CD14-positive monocyte (primary cell): ENCODE results near the gene PLXNA2. TPM values are rescaled to one million over a fixed set of nuclear protein-coding genes. Genes with fewer than 3 reads are reported as not detected.
A peak's percentile ranks its signal among the peaks of the same experiment; 100 is the strongest.

Experiments
- DNase-seq, 3 donors: peaks; one replicate each; pipeline ENCODE4 v3.0.0-alpha.2; 2011 to 2022
- H2AFZ ChIP-seq: 2 replicates; pipeline ENCODE4 v1.6.0; 2012; ENCODE audit warnings: mild to moderate bottlenecking, low read depth, low read length, inconsistent platforms; ENCODE audit not compliant: insufficient read depth, poor library complexity, severe bottlenecking
- H3K27ac ChIP-seq, 2 donors: 1 replicate in 1 of 2; 2 replicates in 1 of 2; pipeline ENCODE4 v1.5.1; 2012 to 2013; ENCODE audit warnings: low read length in 2 of 2, control low read depth in 1 of 2, inconsistent platforms in 1 of 2, low read depth in 1 of 2, mild to moderate bottlenecking in 1 of 2
- H3K27me3 ChIP-seq, 2 donors: one replicate each; pipeline versions ENCODE4 v1.6.0 to v1.6.1; 2011 to 2013; ENCODE audit warnings: low read length in 2 of 2; ENCODE audit not compliant: control insufficient read depth in 2 of 2, insufficient read depth in 2 of 2
- H3K36me3 ChIP-seq, 2 donors: replicated peaks in 1 of 2; 1 replicate in 1 of 2; 2 replicates in 1 of 2; pipeline versions ENCODE4 v1.5.1 to v1.6.1; 2012 to 2013; ENCODE audit warnings: low read length in 2 of 2, control low read depth in 1 of 2, inconsistent platforms in 1 of 2, mild to moderate bottlenecking in 1 of 2; ENCODE audit not compliant: insufficient read depth in 2 of 2, control insufficient read depth in 1 of 2
- H3K4me1 ChIP-seq, 2 donors: 1 replicate in 1 of 2; 2 replicates in 1 of 2; pipeline versions ENCODE4 v1.5.1 to v1.6.1; 2012 to 2013; ENCODE audit warnings: low read length in 2 of 2, control low read depth in 1 of 2, inconsistent platforms in 1 of 2, mild to moderate bottlenecking in 1 of 2, moderate library complexity in 1 of 2; ENCODE audit not compliant: insufficient read depth in 2 of 2, control insufficient read depth in 1 of 2
- H3K4me2 ChIP-seq: replicated peaks from 2 replicates; pipeline ENCODE3; 2012; ENCODE audit warnings: low read length, moderate library complexity, mild to moderate bottlenecking; ENCODE audit not compliant: poor library complexity, severe bottlenecking; ENCODE audit errors: extremely low read depth
- H3K4me3 ChIP-seq, 3 experiments: fragments of 200-600 bp in 1 of 3; sonication (generic) in 1 of 3; replicated peaks in 1 of 3; 1 replicate in 2 of 3; 2 replicates in 1 of 3; pipeline ENCODE4 v1.5.1; 2011 to 2013; ENCODE audit warnings: low read length in 3 of 3, mild to moderate bottlenecking in 3 of 3, control low read depth in 2 of 3, low read depth in 2 of 3, inconsistent platforms in 1 of 3, moderate library complexity in 1 of 3
- H3K79me2 ChIP-seq: 2 replicates; pipeline ENCODE4 v1.6.0; 2012; ENCODE audit warnings: mild to moderate bottlenecking, control low read depth, inconsistent platforms, low read length, moderate library complexity; ENCODE audit not compliant: insufficient read depth
- H3K9ac ChIP-seq: 2 replicates; pipeline ENCODE4 v1.6.0; 2017; ENCODE audit warnings: low read length, mild to moderate bottlenecking; ENCODE audit not compliant: insufficient read depth, poor library complexity, severe bottlenecking
- H3K9me3 ChIP-seq, 2 donors: replicated peaks in 1 of 2; 1 replicate in 1 of 2; 2 replicates in 1 of 2; pipeline versions ENCODE4 v1.5.1 to v1.6.1; 2012 to 2013; ENCODE audit warnings: low read length in 2 of 2, control low read depth in 1 of 2; ENCODE audit not compliant: control insufficient read depth in 1 of 2, insufficient read depth in 1 of 2
- H4K20me1 ChIP-seq: 2 replicates; pipeline ENCODE4 v1.6.0; 2012; ENCODE audit warnings: mild to moderate bottlenecking, low read length, control low read depth, moderate library complexity; ENCODE audit not compliant: insufficient read depth
- H3K27ac Mint-ChIP-seq, 7 donors: one replicate each; pipeline ENCODE4 v1.8.0; 2020; ENCODE audit warnings: mild to moderate bottlenecking in 7 of 7, mixed read lengths in 7 of 7, moderate library complexity in 6 of 7, inconsistent platforms in 2 of 7
- H3K27me3 Mint-ChIP-seq, 3 donors: one replicate each; pipeline ENCODE4 v1.8.0; 2021 to 2022; ENCODE audit warnings: low read depth in 3 of 3, mild to moderate bottlenecking in 3 of 3, mixed read lengths in 3 of 3, moderate library complexity in 3 of 3, inconsistent platforms in 1 of 3
- H3K36me3 Mint-ChIP-seq, 2 donors: one replicate each; pipeline ENCODE4 v1.8.0; 2020; ENCODE audit warnings: mixed read lengths in 2 of 2, inconsistent platforms in 1 of 2, mild to moderate bottlenecking in 1 of 2
- H3K4me1 Mint-ChIP-seq: one replicate; pipeline ENCODE4 v1.8.0; 2020; ENCODE audit warnings: mild to moderate bottlenecking, mixed read lengths
- H3K4me3 Mint-ChIP-seq, 2 donors: one replicate each; pipeline ENCODE4 v1.8.0; 2020; ENCODE audit warnings: mild to moderate bottlenecking in 2 of 2, mixed read lengths in 2 of 2, moderate library complexity in 1 of 2
- H3K9me3 Mint-ChIP-seq, 7 donors: one replicate each; pipeline ENCODE4 v1.8.0; 2020 to 2022; ENCODE audit warnings: mixed read lengths in 7 of 7, mild to moderate bottlenecking in 6 of 7, moderate library complexity in 6 of 7, inconsistent platforms in 2 of 7
- WGBS: methylation state at CpG from one replicate; pipeline ENCODE4 v1.1.5; 2013; ENCODE audit warnings: missing lambda C conversion rate; ENCODE audit not compliant: insufficient coverage; 5-methylcytosine and 5-hydroxymethylcytosine counted together
- intact Hi-C, 2 donors: fragments of 100-400 bp; cut with micrococcal nuclease; formaldehyde crosslinking; loops; one replicate each; pipeline versions ENCODE4 v1.15.0 to v1.15.1; 2023
- polyA plus RNA-seq, 3 donors: library from polyadenylated mRNA; depleted of rRNA in 1 of 3; unstranded in 2 of 3; stranded (reverse) in 1 of 3; fragments of 300-500 nt in 2 of 3; fragments of >200 nt in 1 of 3; fragmentation: Illumina TruSeq in 2 of 3; gene quantifications; 1 replicate in 2 of 3; 2 replicates in 1 of 3; pipeline ENCODE4 v1.2.3, GENCODE V29; 2012 to 2021
- TF ChIP-seq, protein P1 (sequence below): fragments of 200-600 bp; IDR thresholded peaks from one replicate; pipeline ENCODE4 v1.8.0; 2022; ENCODE audit warnings: antibody characterized with exemption, mild to moderate bottlenecking

The PLXNA2 gene
- polyA plus RNA-seq, 3 donors: 0.75 to 2.1 (median 1.1) TPM

- no peak overlapping the region for H3K9ac ChIP-seq
- no peaks in the 10 kb centered on the region for H3K36me3 ChIP-seq
- no peaks in the 10 kb centered on the region for H3K9me3 ChIP-seq
- no peaks in the 10 kb centered on the region for H3K79me2 ChIP-seq
- no peak overlapping the region for H3K27ac ChIP-seq
- Mint-ChIP-seq H3K36me3 (no peaks in the 10 kb centered on the region), H3K9me3 (peaks cover 0 to 2% (median 0%) of the 10 kb centered on the region in 7 donors), H3K27ac (peak overlapping the region in 1 of 7 donors; percentile 57), H3K27me3 (peaks cover 0 to 2% (median 0%) of the 10 kb centered on the region in 3 donors), H3K4me3 (peak overlapping the region in 1 of 2 donors; percentile 6), H3K4me1 (no peaks in the 10 kb centered on the region)
- TF ChIP-seq, protein P1, sequence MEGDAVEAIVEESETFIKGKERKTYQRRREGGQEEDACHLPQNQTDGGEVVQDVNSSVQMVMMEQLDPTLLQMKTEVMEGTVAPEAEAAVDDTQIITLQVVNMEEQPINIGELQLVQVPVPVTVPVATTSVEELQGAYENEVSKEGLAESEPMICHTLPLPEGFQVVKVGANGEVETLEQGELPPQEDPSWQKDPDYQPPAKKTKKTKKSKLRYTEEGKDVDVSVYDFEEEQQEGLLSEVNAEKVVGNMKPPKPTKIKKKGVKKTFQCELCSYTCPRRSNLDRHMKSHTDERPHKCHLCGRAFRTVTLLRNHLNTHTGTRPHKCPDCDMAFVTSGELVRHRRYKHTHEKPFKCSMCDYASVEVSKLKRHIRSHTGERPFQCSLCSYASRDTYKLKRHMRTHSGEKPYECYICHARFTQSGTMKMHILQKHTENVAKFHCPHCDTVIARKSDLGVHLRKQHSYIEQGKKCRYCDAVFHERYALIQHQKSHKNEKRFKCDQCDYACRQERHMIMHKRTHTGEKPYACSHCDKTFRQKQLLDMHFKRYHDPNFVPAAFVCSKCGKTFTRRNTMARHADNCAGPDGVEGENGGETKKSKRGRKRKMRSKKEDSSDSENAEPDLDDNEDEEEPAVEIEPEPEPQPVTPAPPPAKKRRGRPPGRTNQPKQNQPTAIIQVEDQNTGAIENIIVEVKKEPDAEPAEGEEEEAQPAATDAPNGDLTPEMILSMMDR: no peak
- H3K27me3 ChIP-seq: no peaks in the 10 kb centered on the region
- intact Hi-C loops: no loop called here
- 80% methylated on average over 8 of the region's 10 CpGs for WGBS
- H3K4me2 ChIP-seq: no peak overlapping the region
- H2AFZ ChIP-seq: no peak overlapping the region
- H4K20me1 ChIP-seq: no peaks in the 10 kb centered on the region
- H3K4me3 ChIP-seq: no peak overlapping the region
- peak in 1 of 3 donors; percentile 4 for DNase-seq
- H3K4me1 ChIP-seq: no peaks in the 10 kb centered on the region
Measured at GRCh38 chr1:207988326-207989165, 255.6 kb downstream of the PLXNA2 start.

DNA sequence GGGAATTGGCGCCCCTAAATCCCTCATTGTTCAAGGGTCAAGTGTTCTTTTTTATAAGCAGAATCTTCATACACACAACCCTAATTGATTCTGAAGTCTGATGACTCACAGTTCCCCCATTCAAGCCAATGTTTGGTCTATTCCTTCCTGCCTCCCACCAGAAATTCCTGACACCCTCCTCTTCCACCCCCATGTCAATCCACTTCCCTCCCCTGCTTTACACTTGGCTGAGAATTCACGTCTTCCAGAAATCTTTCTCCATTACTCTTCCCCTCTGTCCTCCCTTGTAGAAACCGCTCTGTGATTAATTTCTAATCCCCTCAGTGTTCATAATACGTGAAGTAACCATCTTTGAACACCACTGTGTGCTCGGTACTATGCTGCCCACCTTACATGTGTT, 257.0 kb downstream of the PLXNA2 start:
- intact Hi-C loops: no loop called here
- no peak overlapping the region for H2AFZ ChIP-seq
- H3K79me2 ChIP-seq: no peaks in the 10 kb centered on the region
- Mint-ChIP-seq H3K4me1 (no peaks in the 10 kb centered on the region), H3K36me3 (no peaks in the 10 kb centered on the region), H3K27me3 (peaks cover 0 to 4% (median 2%) of the 10 kb centered on the region in 3 donors), H3K4me3 (no peak overlapping the region), H3K27ac (peak overlapping the region in 1 of 7 donors; percentile 17), H3K9me3 (peaks cover 0 to 2% (median 0%) of the 10 kb centered on the region in 7 donors)
- no peak overlapping the region for H3K9ac ChIP-seq
- TF ChIP-seq, protein P1: no peak
- H3K4me2 ChIP-seq: no peak overlapping the region
- no peaks in the 10 kb centered on the region for H3K4me1 ChIP-seq
- H4K20me1 ChIP-seq: no peaks in the 10 kb centered on the region
- no peak overlapping the region for H3K27ac ChIP-seq
- H3K4me3 ChIP-seq: no peak overlapping the region
- H3K27me3 ChIP-seq: no peaks in the 10 kb centered on the region
- 98% methylated on average over 4 of the region's 5 CpGs for WGBS
- H3K36me3 ChIP-seq: no peaks in the 10 kb centered on the region
- no peaks in the 10 kb centered on the region for H3K9me3 ChIP-seq
- DNase-seq: no peak
